Neural cell (in vitro differentiated cells): ENCODE data around the gene PLEKHG3. TPM values are rescaled to one million over a fixed set of nuclear protein-coding genes. Genes with fewer than 3 reads are reported as not detected.

ENCODE experiments used
- H2AFZ ChIP-seq: fragments of 200-600, 300-800 bp; sonication (generic), shearing (Covaris generic); 2 replicates; pipeline ENCODE4 v1.6.0; 2014; ENCODE audit warnings: low read depth, mild to moderate bottlenecking, antibody characterized with exemption, low read length, moderate library complexity
- H3F3A ChIP-seq: fragments of 200-600 bp; shearing (Covaris generic); 2 replicates; pipeline ENCODE4 v1.6.1; 2016; ENCODE audit warnings: mild to moderate bottlenecking, moderate library complexity, mixed read lengths, antibody characterized with exemption, low read length; ENCODE audit not compliant: insufficient read depth, poor library complexity, severe bottlenecking
- H3K27ac ChIP-seq: fragments of 200-600, 300-800 bp; sonication (generic), shearing (Covaris generic); 2 replicates; pipeline ENCODE4 v1.5.1; 2014; ENCODE audit warnings: mild to moderate bottlenecking, low read length, moderate library complexity
- H3K27me3 ChIP-seq: fragments of 300-800, 200-600 bp; sonication (generic), shearing (Covaris generic); 2 replicates; pipeline ENCODE4 v1.6.0; 2014; ENCODE audit warnings: mild to moderate bottlenecking, low read depth, low read length, moderate library complexity; ENCODE audit not compliant: insufficient read depth
- H3K36me3 ChIP-seq: fragments of 300-800, 200-600 bp; sonication (generic), shearing (Covaris generic); 2 replicates; pipeline ENCODE4 v1.5.1; 2014; ENCODE audit warnings: mild to moderate bottlenecking, antibody characterized with exemption, low read length, moderate library complexity; ENCODE audit not compliant: insufficient read depth
- H3K4me2 ChIP-seq: fragments of 300-800, 200-600 bp; sonication (generic), shearing (Covaris generic); 2 replicates; pipeline ENCODE4 v1.6.0; 2014; ENCODE audit warnings: mild to moderate bottlenecking, low read length
- H3K4me3 ChIP-seq: fragments of 300-800, 200-600 bp; sonication (generic), shearing (Covaris generic); 2 replicates; pipeline ENCODE4 v1.5.1; 2014; ENCODE audit warnings: mild to moderate bottlenecking, low read length, moderate library complexity
- H3K79me2 ChIP-seq: fragments of 200-600 bp; shearing (Covaris generic); replicated peaks from 2 replicates; pipeline ENCODE4 v1.6.0; 2014; ENCODE audit warnings: mild to moderate bottlenecking, low read length, moderate library complexity; ENCODE audit not compliant: insufficient read depth
- H3K9ac ChIP-seq: fragments of 300-800, 200-600 bp; sonication (generic), shearing (Covaris generic); 2 replicates; pipeline ENCODE4 v1.6.1; 2016; ENCODE audit warnings: mild to moderate bottlenecking, low read length, mixed read lengths
- H3K9me2 ChIP-seq: fragments of 200-600 bp; shearing (Covaris generic); 2 replicates; pipeline ENCODE4 v1.6.1; 2016; ENCODE audit warnings: mild to moderate bottlenecking, low read length, mixed read lengths; ENCODE audit not compliant: insufficient read depth
- H3K9me3 ChIP-seq: fragments of 200-600, 300-800 bp; sonication (generic), shearing (Covaris generic); 2 replicates; pipeline ENCODE4 v1.6.1; 2016; ENCODE audit warnings: mild to moderate bottlenecking, mixed run types, low read length, moderate library complexity, mixed read lengths
- H4K20me1 ChIP-seq: fragments of 200-600 bp; shearing (Covaris generic); 2 replicates; pipeline ENCODE4 v1.6.1; 2016; ENCODE audit warnings: mild to moderate bottlenecking, mixed run types; ENCODE audit not compliant: insufficient read depth
- EP300 ChIP-seq: fragments of 450-650 bp; conservative IDR thresholded peaks from 2 replicates; pipeline ENCODE4 v1.6.1; 2014; ENCODE audit warnings: antibody characterized with exemption, mild to moderate bottlenecking, moderate library complexity; ENCODE audit not compliant: poor library complexity, severe bottlenecking
- EZH2 ChIP-seq: fragments of 200-600, 300-800 bp; shearing (Covaris generic), sonication (generic); IDR thresholded peaks from 2 replicates; pipeline ENCODE4 v1.6.1; 2014; ENCODE audit warnings: antibody characterized with exemption, low read length, borderline replicate concordance, mild to moderate bottlenecking; ENCODE audit not compliant: insufficient read depth, poor library complexity, severe bottlenecking
- MXI1 ChIP-seq: fragments of 450-650 bp; conservative IDR thresholded peaks from 2 replicates; pipeline ENCODE4 v1.6.1; 2014; ENCODE audit warnings: antibody characterized with exemption, mild to moderate bottlenecking; ENCODE audit not compliant: poor library complexity, severe bottlenecking
- POLR2AphosphoS5 ChIP-seq: IDR thresholded peaks from 2 replicates; pipeline ENCODE4 v1.6.1; 2012
- RAD21 ChIP-seq: fragments of 450-650 bp; conservative IDR thresholded peaks from 2 replicates; pipeline ENCODE4 v1.6.1; 2014; ENCODE audit warnings: antibody characterized with exemption, mild to moderate bottlenecking, moderate library complexity
- SMC3 ChIP-seq: fragments of 450-650 bp; conservative IDR thresholded peaks from 2 replicates; pipeline ENCODE4 v1.6.1; 2014; ENCODE audit warnings: antibody characterized with exemption, mild to moderate bottlenecking, moderate library complexity; ENCODE audit not compliant: poor library complexity
- TAF1 ChIP-seq: IDR thresholded peaks from 2 replicates; pipeline ENCODE4 v1.6.1; 2012; ENCODE audit warnings: low read depth
- polyA plus RNA-seq: library from polyadenylated mRNA; depleted of rRNA; stranded (reverse); fragments of >200 nt; gene quantifications from 2 replicates; pipeline ENCODE4 v1.2.3, GENCODE V29; 2014
- TF ChIP-seq, protein P1 (sequence below): fragments of 450-650 bp; IDR thresholded peaks from 2 replicates; pipeline ENCODE4 v1.5.1; 2014; ENCODE audit warnings: antibody characterized with exemption, mild to moderate bottlenecking, moderate library complexity; ENCODE audit not compliant: poor library complexity, severe bottlenecking
- TF ChIP-seq, protein P2 (sequence below): IDR thresholded peaks from 2 replicates; pipeline ENCODE4 v1.6.1; 2012; ENCODE audit warnings: borderline replicate concordance

Gene PLEKHG3
- polyA plus RNA-seq, 1 donor from 2014 or later = 15.8 TPM

GRCh38 chr14:64683264-64683663, 21.0 kb upstream of the PLEKHG3 start:
- Histone ChIP-seq H3K36me3 (no peaks in the 10 kb centered on the region), H3K4me2 (no peak overlapping the region), H3K4me3 (no peak overlapping the region), H4K20me1 (no peaks in the 10 kb centered on the region), H3K27me3 (no peaks in the 10 kb centered on the region), H3K9me2 (no peaks in the 10 kb centered on the region), H3K79me2 (no peaks in the 10 kb centered on the region), H3F3A (no peaks in the 10 kb centered on the region), H2AFZ (no peak overlapping the region), H3K27ac (no peak overlapping the region), H3K9me3 (no peaks in the 10 kb centered on the region), H3K9ac (no peak overlapping the region)
- TF ChIP-seq EZH2 (no peak), EP300 (no peak), MXI1 (no peak), TAF1 (no peak), RAD21 (no peak), POLR2AphosphoS5 (no peak), SMC3 (no peak)
- TF ChIP-seq, protein P1, sequence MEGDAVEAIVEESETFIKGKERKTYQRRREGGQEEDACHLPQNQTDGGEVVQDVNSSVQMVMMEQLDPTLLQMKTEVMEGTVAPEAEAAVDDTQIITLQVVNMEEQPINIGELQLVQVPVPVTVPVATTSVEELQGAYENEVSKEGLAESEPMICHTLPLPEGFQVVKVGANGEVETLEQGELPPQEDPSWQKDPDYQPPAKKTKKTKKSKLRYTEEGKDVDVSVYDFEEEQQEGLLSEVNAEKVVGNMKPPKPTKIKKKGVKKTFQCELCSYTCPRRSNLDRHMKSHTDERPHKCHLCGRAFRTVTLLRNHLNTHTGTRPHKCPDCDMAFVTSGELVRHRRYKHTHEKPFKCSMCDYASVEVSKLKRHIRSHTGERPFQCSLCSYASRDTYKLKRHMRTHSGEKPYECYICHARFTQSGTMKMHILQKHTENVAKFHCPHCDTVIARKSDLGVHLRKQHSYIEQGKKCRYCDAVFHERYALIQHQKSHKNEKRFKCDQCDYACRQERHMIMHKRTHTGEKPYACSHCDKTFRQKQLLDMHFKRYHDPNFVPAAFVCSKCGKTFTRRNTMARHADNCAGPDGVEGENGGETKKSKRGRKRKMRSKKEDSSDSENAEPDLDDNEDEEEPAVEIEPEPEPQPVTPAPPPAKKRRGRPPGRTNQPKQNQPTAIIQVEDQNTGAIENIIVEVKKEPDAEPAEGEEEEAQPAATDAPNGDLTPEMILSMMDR = no peak
- TF ChIP-seq, protein P2, sequence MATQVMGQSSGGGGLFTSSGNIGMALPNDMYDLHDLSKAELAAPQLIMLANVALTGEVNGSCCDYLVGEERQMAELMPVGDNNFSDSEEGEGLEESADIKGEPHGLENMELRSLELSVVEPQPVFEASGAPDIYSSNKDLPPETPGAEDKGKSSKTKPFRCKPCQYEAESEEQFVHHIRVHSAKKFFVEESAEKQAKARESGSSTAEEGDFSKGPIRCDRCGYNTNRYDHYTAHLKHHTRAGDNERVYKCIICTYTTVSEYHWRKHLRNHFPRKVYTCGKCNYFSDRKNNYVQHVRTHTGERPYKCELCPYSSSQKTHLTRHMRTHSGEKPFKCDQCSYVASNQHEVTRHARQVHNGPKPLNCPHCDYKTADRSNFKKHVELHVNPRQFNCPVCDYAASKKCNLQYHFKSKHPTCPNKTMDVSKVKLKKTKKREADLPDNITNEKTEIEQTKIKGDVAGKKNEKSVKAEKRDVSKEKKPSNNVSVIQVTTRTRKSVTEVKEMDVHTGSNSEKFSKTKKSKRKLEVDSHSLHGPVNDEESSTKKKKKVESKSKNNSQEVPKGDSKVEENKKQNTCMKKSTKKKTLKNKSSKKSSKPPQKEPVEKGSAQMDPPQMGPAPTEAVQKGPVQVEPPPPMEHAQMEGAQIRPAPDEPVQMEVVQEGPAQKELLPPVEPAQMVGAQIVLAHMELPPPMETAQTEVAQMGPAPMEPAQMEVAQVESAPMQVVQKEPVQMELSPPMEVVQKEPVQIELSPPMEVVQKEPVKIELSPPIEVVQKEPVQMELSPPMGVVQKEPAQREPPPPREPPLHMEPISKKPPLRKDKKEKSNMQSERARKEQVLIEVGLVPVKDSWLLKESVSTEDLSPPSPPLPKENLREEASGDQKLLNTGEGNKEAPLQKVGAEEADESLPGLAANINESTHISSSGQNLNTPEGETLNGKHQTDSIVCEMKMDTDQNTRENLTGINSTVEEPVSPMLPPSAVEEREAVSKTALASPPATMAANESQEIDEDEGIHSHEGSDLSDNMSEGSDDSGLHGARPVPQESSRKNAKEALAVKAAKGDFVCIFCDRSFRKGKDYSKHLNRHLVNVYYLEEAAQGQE = no peak

GRCh38 chr14:64684091-64684490, 20.1 kb upstream of the PLEKHG3 start:
- Histone ChIP-seq H3K4me3 (no peak overlapping the region), H3F3A (no peaks in the 10 kb centered on the region), H3K9ac (no peak overlapping the region), H3K36me3 (no peaks in the 10 kb centered on the region), H3K4me2 (no peak overlapping the region), H4K20me1 (no peaks in the 10 kb centered on the region), H2AFZ (no peak overlapping the region), H3K9me3 (no peaks in the 10 kb centered on the region), H3K79me2 (no peaks in the 10 kb centered on the region), H3K9me2 (no peaks in the 10 kb centered on the region), H3K27ac (no peak overlapping the region), H3K27me3 (no peaks in the 10 kb centered on the region)
- TF ChIP-seq SMC3 = no peak
- no peak for TF ChIP-seq EZH2
- TF ChIP-seq, protein P1 = no peak
- TF ChIP-seq, protein P2 = no peak
- TF ChIP-seq EP300 = no peak
- TF ChIP-seq MXI1 = no peak
- TF ChIP-seq POLR2AphosphoS5 = no peak
- TF ChIP-seq RAD21 = no peak
- TF ChIP-seq TAF1 = no peak
